ENCODE data around the gene PPP1R8. TPM values are rescaled to one million over a fixed set of nuclear protein-coding genes. Genes with fewer than 3 reads are reported as not detected.

Gene PPP1R8
- total and polyA plus RNA-seq, 2 of the 8 experiments (the other 6 are each of a cell fraction or from before 2014, with no cell fraction given), result 33.4 to 51.8 TPM

DNA sequence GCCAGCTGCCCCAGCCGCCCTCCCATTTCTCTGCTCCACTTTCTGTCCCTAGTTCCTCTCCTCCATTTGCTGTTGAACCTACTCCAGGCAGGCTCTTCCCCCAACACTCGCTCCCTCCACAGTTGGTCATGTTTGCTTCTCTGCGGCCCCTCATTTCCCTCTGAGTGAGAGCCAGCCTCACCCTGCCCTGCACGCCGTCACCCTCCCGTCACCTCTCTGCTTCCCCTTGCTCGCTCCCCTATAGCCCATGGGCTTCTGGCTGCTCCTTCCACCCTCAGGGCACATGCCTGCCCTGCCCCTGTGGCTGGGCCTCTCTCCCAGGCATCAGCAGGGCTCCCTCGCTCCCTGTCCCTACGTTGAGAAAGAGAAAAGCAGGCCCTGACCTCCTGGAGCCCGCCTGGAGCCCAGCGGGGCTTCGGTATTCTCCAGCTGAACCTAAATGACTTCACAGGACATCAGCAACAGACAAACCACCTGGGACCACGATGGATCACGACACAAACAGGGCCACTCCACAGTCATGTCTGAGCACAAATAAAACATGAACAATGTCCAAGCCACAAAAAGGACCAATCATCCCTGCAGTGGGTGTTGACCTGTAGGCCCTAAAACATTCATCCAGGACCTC lies 28.5 kb downstream of the PPP1R8 start:
- no peak overlapping the region for H2AK5ac ChIP-seq (ENCODE audit: low read depth, low read length)
- H3K56ac ChIP-seq (replicated peaks; ENCODE audit: insufficient read length, low read depth, low read length), result no peak overlapping the region
- no peaks in the 10 kb centered on the region; a peak in 1 of 7 replicates for H3K4me1 ChIP-seq (replicated peaks in 1 of 4; ENCODE audit: control insufficient read depth in 3 of 4, insufficient read depth in 4 of 4, low read length in 3 of 4)
- FAIRE-seq (no peak), DNase-seq (ENCODE audit: low read depth in 1 of 2, low spot score in 2 of 2) (no peak)
- H4K20me1 ChIP-seq (replicated peaks in 1 of 2; ENCODE audit: control insufficient read depth in 1 of 2, insufficient read depth in 2 of 2, low read length in 2 of 2), result no peaks in the 10 kb centered on the region
- ChIA-PET POLR2A (ENCODE audit: partially characterized antibody) (interaction anchor here (1.0 kb wide), 2 partner anchors 14 to 35 kb away, joined by 3 read pairs; partner anchors contain the start of gene THEMIS2), CTCF (ENCODE audit: partially characterized antibody) (interaction anchor here (1.0 to 3.1 kb wide), 12 partner anchors 8 to 289 kb away, joined by 3 to 18 read pairs (median 7); no protein-coding TSS in a partner anchor)
- H3K27ac ChIP-seq (ENCODE audit: low read depth, low read length), result no peak overlapping the region
- no peak overlapping the region for H3K4me2 ChIP-seq (ENCODE audit: insufficient read depth in 1 of 2, low read depth in 2 of 2, low read length in 2 of 2)
- no peaks in the 10 kb centered on the region for H3K27me3 ChIP-seq (replicated peaks in 1 of 4; ENCODE audit: control insufficient read depth in 3 of 4, extremely low read depth in 1 of 4, insufficient read depth in 3 of 4, low read length in 3 of 4)
- no peak overlapping the region for H3K14ac ChIP-seq (ENCODE audit: insufficient read length)
- H2BK120ac ChIP-seq (replicated peaks; ENCODE audit: low read depth, low read length), result no peak overlapping the region
- H3K79me2 ChIP-seq (ENCODE audit: control insufficient read depth in 1 of 2, insufficient read depth in 2 of 2, low read length in 2 of 2), result no peaks in the 10 kb centered on the region
- no peaks in the 10 kb centered on the region for H3K23me2 ChIP-seq (ENCODE audit: low read depth, low read length)
- no peak overlapping the region for H3K4ac ChIP-seq (replicated peaks; ENCODE audit: insufficient read length, low read depth, low read length)
- no peak overlapping the region for H3K4me3 ChIP-seq (ENCODE audit: extremely low read depth in 1 of 4, insufficient read depth in 2 of 4, low read depth in 3 of 4, low read length in 4 of 4)
- no peak overlapping the region for H3K9ac ChIP-seq (replicated peaks in 1 of 4; ENCODE audit: extremely low read depth in 1 of 4, low read depth in 3 of 4, low read length in 3 of 4)
- H3K18ac ChIP-seq (ENCODE audit: extremely low read depth, low read length), result no peak overlapping the region
- H2BK20ac ChIP-seq (ENCODE audit: low read length), result no peak overlapping the region
- no peak overlapping the region for H3K23ac ChIP-seq (ENCODE audit: insufficient read length)
- H2AFZ ChIP-seq (ENCODE audit: low read length), result peak overlapping the region; percentile 34; the same call in 1 of the 2 replicates
- no peak overlapping the region for H4K91ac ChIP-seq (replicated peaks; ENCODE audit: insufficient read length, low read length)
- H3K79me1 ChIP-seq (ENCODE audit: low read depth, low read length), result no peaks in the 10 kb centered on the region
- H3K9me3 ChIP-seq (ENCODE audit: insufficient read depth in 2 of 2, low read depth in 1 of 2, low read length in 1 of 2), result no peaks in the 10 kb centered on the region
- no peaks in the 10 kb centered on the region for H3K36me3 ChIP-seq (ENCODE audit: control insufficient read depth in 2 of 4, insufficient read depth in 4 of 4, low read length in 3 of 4)
- 84% methylated on average over 14 of the region's 14 CpGs; no CpG with 5 or more reads in 1 of the 2 experiments for WGBS, 2 experiments (ENCODE audit: extremely low coverage in 1 of 2, insufficient coverage in 1 of 2, insufficient read length in 1 of 2, insufficient replicate concordance in 2 of 2, low coverage in 1 of 2, low lambda C conversion rate in 2 of 2, missing lambda C conversion rate in 1 of 2)
- 0 out of 2 replicates have a peak overlapping the region, but pooled peaks have one; percentile 60 for H2BK12ac ChIP-seq (ENCODE audit: low read depth, low read length)
- H4K8ac ChIP-seq (ENCODE audit: extremely low read depth, insufficient read depth, low read length), result peak overlapping the region; percentile 65; the same call in 1 of the 2 replicates
- no peak overlapping the region for H4K5ac ChIP-seq (ENCODE audit: insufficient read length, low read depth, low read length)
- no peak overlapping the region for H2BK5ac ChIP-seq (ENCODE audit: low read depth, low read length)
- H2BK15ac ChIP-seq (ENCODE audit: low read length), result peak overlapping the region; percentile 4; the same call in 1 of the 2 replicates
- TF ChIP-seq CTCF (IDR thresholded peaks at IDR 0.05; ENCODE audit: control extremely low read depth in 1 of 3, insufficient read depth in 1 of 3, low read depth in 1 of 3, low read length in 3 of 3) (no peak), KDM5A (IDR thresholded peaks at IDR 0.05; ENCODE audit: low read length) (no peak)

Data from H1 (cell line).